A673 (cell line): Measurements from ENCODE around the gene GADD45A. TPM values are rescaled to one million over a fixed set of nuclear protein-coding genes. Genes with fewer than 3 reads are reported as not detected.
A peak's percentile ranks its signal among the peaks of the same experiment; 100 is the strongest.

Experiments used
- Bru-seq: library from RNA; stranded (reverse); fragments of 400-500 nt; gene quantifications from one replicate; lab custom pipeline; 2021; lab: Mats Ljungman, UMichigan
- BruChase-seq, 2 experiments: library from RNA; stranded (reverse); fragments of 400-500 nt; gene quantifications; one replicate each; lab custom pipeline; 2021; lab: Mats Ljungman, UMichigan
- BruUV-seq: library from RNA; stranded (reverse); fragments of 400-500 nt; replicated peaks from 2 replicates; lab custom pipeline; 2021; lab: Mats Ljungman, UMichigan
- CTCF ChIA-PET: fragments of 300-600 bp; sonication (Branson Sonifier 250); formaldehyde crosslinking; loops from one replicate; lab custom pipeline; 2022; ENCODE audit warnings: antibody characterized with exemption; lab: Charles Lee
- POLR2A ChIA-PET: fragments of 300-600 bp; sonication (Branson Sonifier 250); formaldehyde crosslinking; loops from one replicate; lab custom pipeline; 2022; ENCODE audit warnings: antibody characterized with exemption; ENCODE audit not compliant: low non-redundant PET; lab: Charles Lee
- DNase-seq: peaks from one replicate; pipeline ENCODE4 v3.0.0-alpha.2; 2015; ENCODE audit warnings: low spot score
- H3K27ac ChIP-seq: fragments of 200-600 bp; sonication (generic); 2 replicates; pipeline ENCODE4 v1.5.1; 2016; ENCODE audit warnings: mixed run types, low read depth, mild to moderate bottlenecking, mixed read lengths, antibody characterized with exemption, low read length; ENCODE audit not compliant: poor library complexity, severe bottlenecking
- H3K27me3 ChIP-seq: fragments of 200-600 bp; sonication (generic); replicated peaks from 2 replicates; pipeline ENCODE4 v1.6.1; 2017; ENCODE audit warnings: mixed run types, low read depth, mild to moderate bottlenecking, mixed read lengths, antibody characterized with exemption, low read length; ENCODE audit not compliant: insufficient read depth, poor library complexity
- H3K36me3 ChIP-seq: fragments of 200-600 bp; sonication (generic); 2 replicates; pipeline ENCODE4 v1.6.1; 2016; ENCODE audit warnings: mixed run types, mild to moderate bottlenecking, mixed read lengths, antibody characterized with exemption, low read length; ENCODE audit not compliant: insufficient read depth, poor library complexity, severe bottlenecking
- H3K4me1 ChIP-seq: fragments of 200-600 bp; sonication (generic); 2 replicates; pipeline ENCODE4 v1.6.1; 2017; ENCODE audit warnings: mixed run types, mild to moderate bottlenecking, mixed read lengths, antibody characterized with exemption, low read length; ENCODE audit not compliant: insufficient read depth, poor library complexity, severe bottlenecking
- H3K4me3 ChIP-seq: fragments of 200-600 bp; sonication (generic); 2 replicates; pipeline ENCODE4 v1.5.1; 2016; ENCODE audit warnings: low read depth, mixed run types, mild to moderate bottlenecking, mixed read lengths, low read length; ENCODE audit not compliant: poor library complexity, severe bottlenecking
- H3K9me3 ChIP-seq: fragments of 200-600 bp; sonication (generic); 2 replicates; pipeline ENCODE4 v1.6.1; 2016; ENCODE audit warnings: mixed run types, low read depth, mild to moderate bottlenecking, mixed read lengths, antibody characterized with exemption, low read length; ENCODE audit not compliant: poor library complexity, severe bottlenecking
- CTCF ChIP-seq: fragments of 300-800, 200-600 bp; sonication (generic); conservative IDR thresholded peaks from 2 replicates; pipeline ENCODE4 v1.5.1; 2017; ENCODE audit warnings: low read depth, mild to moderate bottlenecking, antibody characterized with exemption, low read length, moderate library complexity, mixed read lengths
- EZH2 ChIP-seq: fragments of 200-600 bp; sonication (generic); IDR thresholded peaks from 2 replicates; pipeline ENCODE4 v1.6.1; 2017; ENCODE audit warnings: borderline replicate concordance, low read depth, mild to moderate bottlenecking, mixed read lengths, antibody characterized with exemption, low read length; ENCODE audit not compliant: poor library complexity, severe bottlenecking
- intact Hi-C: fragments of 100-400 bp; cut with micrococcal nuclease; formaldehyde crosslinking; loops from one replicate; pipeline ENCODE4 v1.10.0; 2022; ENCODE audit not compliant: unreplicated experiment
- long read RNA-seq: library from polyadenylated mRNA; stranded (forward); transcript quantifications from one replicate; pipeline ENCODE4 v2.0.0, GENCODE V29; 2022
- total RNA-seq: library from RNA; stranded (reverse); gene quantifications from 2 replicates; pipeline ENCODE4 v1.2.3, GENCODE V29; 2021

GADD45A gene
- total RNA-seq (34.7 and 39.7 TPM in 2 replicates), Bru-seq, nascent RNA (percentile 87 among the genes with signal in this experiment), BruChase-seq, experiment 1, labeled RNA remaining after a 2-hour chase (percentile 85 among the genes with signal in this experiment), BruChase-seq, experiment 2, labeled RNA remaining after a 6-hour chase (percentile 73 among the genes with signal in this experiment)
- long read RNA-seq, transcript GADD45A-202 (4 exons, 1,496 nt): major isoform, 45 of 69 reads
- long read RNA-seq, partial matches to known transcripts: 4 of 69 reads
- long read RNA-seq, other reads (novel, unspliced or antisense): 18 of 69 reads

DNA sequence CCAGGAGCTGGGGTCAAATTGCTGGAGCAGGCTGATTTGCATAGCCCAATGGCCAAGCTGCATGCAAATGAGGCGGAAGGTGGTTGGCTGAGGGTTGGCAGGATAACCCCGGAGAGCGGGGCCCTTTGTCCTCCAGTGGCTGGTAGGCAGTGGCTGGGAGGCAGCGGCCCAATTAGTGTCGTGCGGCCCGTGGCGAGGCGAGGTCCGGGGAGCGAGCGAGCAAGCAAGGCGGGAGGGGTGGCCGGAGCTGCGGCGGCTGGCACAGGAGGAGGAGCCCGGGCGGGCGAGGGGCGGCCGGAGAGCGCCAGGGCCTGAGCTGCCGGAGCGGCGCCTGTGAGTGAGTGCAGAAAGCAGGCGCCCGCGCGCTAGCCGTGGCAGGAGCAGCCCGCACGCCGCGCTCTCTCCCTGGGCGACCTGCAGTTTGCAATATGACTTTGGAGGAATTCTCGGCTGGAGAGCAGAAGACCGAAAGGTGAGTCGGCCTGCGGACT lies at the start of gene GADD45A:
Gene GADD45A, plus strand, starts transcription at position 135 of the 491 bp plus-strand sequence. Its CDS starts 294 bp downstream, at position 429.
- peaks cover 31% of the 10 kb centered on the region for H3K36me3 ChIP-seq
- CTCF ChIA-PET: interaction anchor here (0.6 to 2.7 kb wide), 3 partner anchors 21 to 108 kb away, joined by 4 to 14 read pairs (median 4); no protein-coding TSS in a partner anchor

GRCh38 chr1:67636146-67636545 lies 48.9 kb upstream of the GADD45A start:
- DNase-seq: no peak
- Histone ChIP-seq H3K27ac (no peak overlapping the region), H3K36me3 (no peaks in the 10 kb centered on the region), H3K9me3 (no peaks in the 10 kb centered on the region), H3K4me1 (no peaks in the 10 kb centered on the region), H3K27me3 (no peaks in the 10 kb centered on the region), H3K4me3 (no peak overlapping the region)
- intact Hi-C loops: no loop called here
- ChIA-PET CTCF (no interaction called here), POLR2A (no interaction called here)
- BruUV-seq: no TSS peak
- TF ChIP-seq EZH2 (no peak), CTCF (no peak)

More for the DNA sequence above, at the start of gene GADD45A:
- DNase-seq: peak; percentile 100
- H3K9me3 ChIP-seq: no peaks in the 10 kb centered on the region
- intact Hi-C loops: loop anchor here (2.0 to 10.0 kb wide), 3 partner anchors 124 to 150 kb away; partner anchors contain the start of gene GNG12
- POLR2A ChIA-PET: interaction anchor here (0.6 kb wide), 3 partner anchors 145 to 153 kb away, joined by 3 to 9 read pairs (median 4); no protein-coding TSS in a partner anchor
- no TSS peak for BruUV-seq
- peaks cover 29% of the 10 kb centered on the region for H3K4me1 ChIP-seq
- TF ChIP-seq CTCF (no peak), EZH2 (no peak)
- H3K4me3 ChIP-seq: peak within 1 kb of the TSS; percentile 82
- no peaks in the 10 kb centered on the region for H3K27me3 ChIP-seq
- peak within 1 kb of the TSS; percentile 98 for H3K27ac ChIP-seq

GRCh38 chr1:67639361-67639760 lies 45.6 kb upstream of the GADD45A start:
- POLR2A ChIA-PET: no interaction called here
- Histone ChIP-seq H3K9me3 (no peaks in the 10 kb centered on the region), H3K4me3 (no peak overlapping the region), H3K36me3 (no peaks in the 10 kb centered on the region), H3K4me1 (no peaks in the 10 kb centered on the region), H3K27ac (no peak overlapping the region), H3K27me3 (no peaks in the 10 kb centered on the region)
- no TSS peak for BruUV-seq
- TF ChIP-seq EZH2 (no peak), CTCF (no peak)
- no peak for DNase-seq
- intact Hi-C loops: no loop called here
- CTCF ChIA-PET: no interaction called here
